NOMO-1 treated with dmso at 0.1 percent for 144 hours (cell line): ENCODE measurements around the gene CHSY3.

ENCODE experiments used
- DNase-seq: peaks from one replicate; lab custom pipeline; 2025; ENCODE audit not compliant: unreplicated experiment; lab: John Stamatoyannopoulos, UW

Gene CHSY3

DNA sequence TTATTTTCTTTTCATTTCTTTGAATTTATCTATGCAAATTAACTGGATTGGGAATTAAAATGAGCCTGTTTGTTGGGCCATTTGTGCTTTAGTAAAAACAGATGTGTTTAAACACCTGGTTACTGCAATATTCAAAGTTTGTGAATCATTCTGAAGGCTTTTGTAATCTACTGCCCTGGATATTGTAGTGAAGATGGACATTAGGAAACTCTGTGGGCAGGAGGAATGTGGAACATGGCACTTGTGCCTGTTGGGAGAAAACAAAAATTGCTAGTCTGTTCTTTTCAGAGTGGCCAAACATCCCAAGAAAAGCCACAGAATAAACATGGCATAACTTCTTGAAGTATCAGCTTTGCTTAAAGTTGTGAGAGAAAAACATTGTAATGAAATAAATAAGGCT is 40.8 kb downstream of the CHSY3 start:
- no peak for DNase-seq

DNA sequence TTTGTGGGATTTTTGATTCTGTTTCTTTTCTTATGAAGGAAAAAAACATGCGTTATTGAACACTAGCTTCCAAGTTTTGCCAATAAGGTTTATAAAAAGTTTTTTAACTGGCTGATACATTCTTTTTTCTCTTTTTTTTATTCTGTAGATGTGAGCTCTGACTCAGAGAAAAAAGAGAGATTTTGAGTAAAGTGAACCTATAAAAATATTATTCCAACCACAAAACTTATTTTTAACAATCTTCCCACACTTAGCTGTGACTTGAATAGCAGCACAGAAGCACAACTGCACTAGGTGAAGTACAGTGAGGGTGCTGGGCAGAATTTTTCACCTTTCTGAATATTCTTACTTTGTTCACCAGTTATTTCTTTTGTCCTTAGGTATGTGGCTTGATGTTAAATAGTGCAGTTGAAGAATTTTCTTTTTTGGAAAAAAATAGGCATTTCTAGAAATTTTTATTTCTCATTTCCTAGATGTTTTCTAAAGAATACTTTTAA is 41.6 kb downstream of the CHSY3 start:
- no peak for DNase-seq

DNA sequence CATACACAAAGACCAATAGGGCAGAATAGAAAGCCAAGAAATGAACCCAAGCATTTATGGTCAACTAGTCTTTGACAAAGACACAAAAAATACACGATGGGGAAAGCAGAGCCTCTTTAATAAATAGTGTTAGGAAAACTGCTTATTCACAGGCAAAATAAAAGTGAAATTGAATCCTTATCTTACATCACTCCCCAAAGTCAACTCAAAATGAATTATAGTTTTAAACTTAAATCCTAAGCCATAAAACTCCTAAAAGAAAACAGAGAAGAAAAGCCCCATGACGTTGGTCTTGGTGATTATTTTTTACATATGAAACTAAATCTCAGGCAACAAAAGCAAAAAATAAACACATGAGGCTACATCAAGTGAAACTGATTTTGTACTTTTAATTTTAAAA is 46.8 kb downstream of the CHSY3 start:
- no peak for DNase-seq

DNA sequence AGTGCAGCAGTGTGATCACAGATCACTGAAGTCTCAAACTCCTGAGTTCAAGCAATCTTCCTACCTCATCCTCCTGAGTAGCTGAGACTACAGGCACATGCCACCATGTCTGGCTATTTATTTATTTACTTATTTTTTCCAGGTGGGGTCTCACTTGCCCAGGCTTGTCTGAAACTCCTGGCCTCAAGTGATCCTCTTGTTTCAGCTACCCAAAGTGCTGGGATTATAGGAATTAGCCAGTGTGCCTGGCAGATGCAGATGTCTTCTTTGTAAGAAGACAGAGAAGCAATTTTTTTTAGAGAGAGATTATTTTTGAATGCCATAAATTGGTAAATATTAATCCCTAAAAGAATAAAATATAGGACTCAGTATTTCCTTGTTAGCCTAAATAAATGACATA is 54.3 kb downstream of the CHSY3 start:
- DNase-seq, result no peak

DNA sequence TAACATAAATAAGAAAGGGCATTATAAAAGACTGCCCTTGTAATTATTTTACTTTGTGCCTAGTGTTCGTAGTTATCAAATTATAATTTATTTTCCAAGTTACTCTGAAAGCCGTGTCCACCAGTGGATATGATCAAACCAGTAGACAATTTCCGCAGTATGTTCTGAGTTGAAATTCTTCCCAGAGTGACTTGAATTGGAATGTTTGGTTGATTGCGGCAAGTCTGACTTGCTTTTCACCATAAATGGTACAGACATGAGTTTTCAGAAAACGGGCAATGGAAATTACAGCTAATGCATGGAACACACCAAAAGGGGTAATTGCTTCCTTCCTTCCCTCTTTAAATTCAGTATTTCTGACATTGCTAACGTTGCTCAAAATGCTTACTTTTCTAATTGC is 56.6 kb downstream of the CHSY3 start:
- no peak for DNase-seq

DNA sequence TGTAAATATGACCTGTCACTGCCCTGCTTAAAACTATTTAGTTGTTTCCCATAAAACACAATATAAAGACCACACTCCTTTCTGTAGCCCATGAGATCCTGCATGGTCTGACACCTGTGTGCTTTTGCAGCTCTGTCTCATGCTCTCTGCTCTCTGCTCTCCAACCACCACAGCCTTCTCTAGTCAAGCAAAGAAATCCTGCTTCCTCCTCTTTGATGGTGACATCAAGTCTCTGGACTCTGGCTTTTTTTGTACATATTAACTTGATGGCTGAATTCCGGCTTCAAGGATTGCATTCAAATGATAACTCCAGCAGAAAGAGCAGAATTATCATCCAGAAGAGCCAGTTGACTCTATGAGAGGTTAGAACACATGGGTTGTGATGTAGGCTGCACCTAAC is 58.2 kb downstream of the CHSY3 start:
- DNase-seq, result no peak

DNA sequence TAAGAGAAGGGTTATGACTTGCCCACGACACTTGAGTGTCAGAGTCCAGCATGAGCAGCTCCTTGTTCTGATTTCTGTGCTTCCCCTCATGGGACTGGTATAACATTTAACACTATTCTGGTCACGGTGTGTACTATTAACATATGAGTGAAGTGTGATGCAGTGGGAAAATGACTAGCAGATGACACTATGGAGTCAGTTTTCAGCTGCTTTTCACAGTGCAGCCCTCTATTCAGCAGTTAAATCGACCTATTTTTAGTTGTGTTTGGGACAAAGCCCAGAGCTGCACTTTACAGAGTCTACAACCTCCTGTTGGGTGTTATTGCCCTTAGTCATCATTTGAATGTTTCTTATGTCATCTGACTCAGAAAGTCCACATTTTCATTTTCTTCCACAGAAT is 59.1 kb downstream of the CHSY3 start:
- DNase-seq, result no peak

DNA sequence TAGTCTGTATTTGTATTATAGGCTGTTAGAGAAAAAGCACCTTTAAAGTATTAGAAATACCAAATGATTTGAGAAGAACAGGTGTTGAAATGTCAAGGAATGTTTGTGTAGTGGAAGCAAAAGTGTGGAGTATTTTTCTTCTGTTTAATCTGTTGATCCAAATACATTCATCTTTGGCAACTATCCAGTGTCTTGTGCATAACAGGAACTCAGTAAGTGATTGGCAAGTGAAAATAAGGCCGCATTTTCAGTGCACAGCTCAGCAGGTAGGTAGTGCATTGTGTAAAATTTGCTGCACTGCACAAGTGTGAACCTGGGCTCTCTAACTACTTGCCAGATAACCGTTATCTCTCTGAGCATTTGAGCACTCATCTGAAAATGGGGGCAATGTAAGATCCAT is 61.8 kb downstream of the CHSY3 start:
- no peak for DNase-seq

DNA sequence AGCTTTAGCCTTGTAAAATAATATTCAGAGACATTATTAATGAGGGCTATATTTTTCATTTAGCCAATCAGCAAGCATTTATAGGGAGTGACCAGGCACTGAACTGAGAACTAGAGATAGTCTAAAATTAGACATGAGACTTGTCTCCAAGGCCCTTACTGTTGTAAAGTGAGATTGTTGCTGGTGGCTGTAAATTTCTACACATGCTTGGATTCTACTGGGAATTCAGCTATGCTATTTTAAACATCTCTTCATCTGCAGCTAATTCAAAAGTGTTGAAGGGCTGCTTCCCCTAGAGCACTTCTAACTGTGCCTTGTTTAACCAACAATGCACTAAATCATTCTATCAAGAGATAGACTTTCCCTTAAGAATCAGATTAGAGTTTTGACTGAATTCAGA is 67.4 kb downstream of the CHSY3 start:
- no peak for DNase-seq

DNA sequence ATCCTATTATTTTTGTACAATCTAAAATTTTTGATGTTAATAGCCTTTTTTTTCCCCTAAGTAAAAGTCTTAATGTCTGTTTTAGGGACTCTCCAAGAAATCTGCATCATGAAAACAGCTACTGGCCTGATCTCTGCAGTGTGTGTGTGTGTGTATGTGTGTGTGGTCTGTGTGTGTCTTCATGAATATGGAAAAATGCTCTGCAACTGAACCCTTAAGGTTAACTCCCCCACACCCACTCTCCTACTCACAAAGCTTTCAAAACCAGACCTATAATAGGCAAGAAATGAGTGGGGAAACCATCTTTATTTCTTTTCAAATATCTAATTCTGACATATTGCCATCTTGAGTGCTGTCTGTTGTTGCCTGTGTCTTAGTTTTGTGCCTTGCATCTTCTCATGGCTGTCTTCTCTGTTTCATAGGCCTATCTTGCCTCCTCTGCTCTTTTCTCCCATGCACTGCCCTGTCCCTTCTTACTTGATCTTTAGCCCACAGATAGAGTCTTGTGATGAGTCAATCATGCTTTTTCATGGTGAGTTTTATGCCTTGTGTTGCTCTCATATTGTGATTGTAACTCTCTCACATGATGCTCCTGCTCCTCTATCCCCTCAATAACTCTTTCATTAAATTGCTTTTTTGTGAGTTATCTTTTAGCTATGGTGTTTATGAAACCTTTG is 68.3 kb downstream of the CHSY3 start:
- DNase-seq, result no peak

DNA sequence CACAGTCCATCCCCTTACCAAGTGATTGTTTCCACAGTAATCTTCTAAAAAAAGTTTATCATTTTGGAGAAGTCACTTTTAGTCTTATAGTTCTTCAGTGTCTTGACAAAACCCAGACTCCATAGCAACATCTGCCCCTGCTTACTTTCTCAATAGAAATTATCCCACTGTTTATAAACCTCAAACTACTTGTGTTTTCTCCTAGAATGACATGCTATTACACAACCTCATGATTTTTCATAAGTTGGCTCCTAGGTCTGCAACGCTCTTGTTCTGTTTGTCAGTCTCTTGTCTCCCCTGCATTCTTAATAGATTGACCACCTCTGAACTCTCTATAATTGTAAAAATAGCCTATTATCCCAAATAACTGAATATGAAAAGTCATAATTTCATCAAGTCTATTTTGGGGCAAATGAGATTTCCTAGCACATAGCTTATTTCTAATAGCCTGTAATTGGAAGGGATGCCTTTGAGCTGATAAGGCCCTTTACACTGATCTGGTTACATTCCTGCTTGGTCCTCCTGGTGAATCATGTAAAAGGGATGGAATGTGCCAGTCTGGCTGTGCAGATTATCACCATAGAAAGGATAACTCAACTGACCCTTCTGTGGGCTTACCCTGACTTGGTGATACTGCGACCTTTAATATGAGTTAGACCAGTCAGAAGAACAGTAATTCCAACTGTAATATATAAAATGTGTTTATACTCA is 69.6 kb downstream of the CHSY3 start:
- no peak for DNase-seq

DNA sequence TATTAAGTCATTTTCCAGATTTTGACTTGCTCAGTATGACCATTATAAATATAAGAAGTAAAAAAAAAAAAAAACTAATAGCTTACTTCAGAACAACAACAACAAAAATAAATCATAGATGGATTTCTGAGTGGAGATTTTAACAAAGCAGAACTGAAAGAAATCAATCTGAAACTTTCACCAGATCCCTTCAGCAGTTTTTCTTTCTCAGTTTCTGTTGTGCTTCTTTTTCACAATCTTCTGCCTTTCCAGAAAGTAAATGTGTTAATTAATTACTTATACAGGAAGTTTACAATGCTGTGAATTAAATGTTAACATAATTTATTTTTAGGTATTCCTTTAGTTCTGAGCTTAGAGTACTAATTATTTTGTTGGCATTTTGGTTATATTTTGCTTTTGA is 73.5 kb downstream of the CHSY3 start:
- no peak for DNase-seq

DNA sequence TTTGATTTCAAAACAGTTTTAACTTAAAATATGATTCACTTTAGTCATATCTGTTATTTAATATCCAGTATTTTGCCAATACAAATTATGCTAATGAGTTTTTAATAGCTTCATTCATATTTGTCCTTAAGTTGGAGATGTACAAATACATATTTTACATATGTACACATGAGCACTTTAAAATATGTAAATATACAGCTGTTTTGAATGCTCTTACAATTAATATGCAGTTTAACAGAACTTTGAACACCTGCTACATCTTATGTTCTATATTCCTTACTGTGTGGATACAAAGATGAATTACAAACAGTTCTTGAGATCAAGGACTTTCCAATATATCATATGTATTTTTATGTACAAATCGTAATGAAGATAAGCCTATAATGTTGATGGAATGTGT is 74.0 kb downstream of the CHSY3 start:
- no peak for DNase-seq

DNA sequence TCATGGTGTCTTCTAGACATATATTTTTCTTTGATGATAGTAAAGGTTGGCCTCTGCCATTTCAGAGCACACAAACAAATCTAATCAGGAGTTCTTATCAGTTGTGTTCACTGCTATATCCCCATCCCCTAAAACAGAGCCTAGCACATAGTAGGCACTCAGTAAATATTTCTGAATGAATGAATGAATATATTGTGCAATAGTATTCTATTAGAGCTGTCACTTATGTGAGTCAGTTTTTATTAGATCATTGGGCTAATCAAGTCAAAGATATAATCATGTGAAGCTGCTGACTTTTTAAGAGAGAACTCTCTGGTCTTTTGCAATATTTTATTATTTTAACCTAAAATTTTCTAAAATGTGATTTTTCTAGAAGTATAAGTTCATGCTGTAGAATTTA is 84.2 kb downstream of the CHSY3 start:
- no peak for DNase-seq

DNA sequence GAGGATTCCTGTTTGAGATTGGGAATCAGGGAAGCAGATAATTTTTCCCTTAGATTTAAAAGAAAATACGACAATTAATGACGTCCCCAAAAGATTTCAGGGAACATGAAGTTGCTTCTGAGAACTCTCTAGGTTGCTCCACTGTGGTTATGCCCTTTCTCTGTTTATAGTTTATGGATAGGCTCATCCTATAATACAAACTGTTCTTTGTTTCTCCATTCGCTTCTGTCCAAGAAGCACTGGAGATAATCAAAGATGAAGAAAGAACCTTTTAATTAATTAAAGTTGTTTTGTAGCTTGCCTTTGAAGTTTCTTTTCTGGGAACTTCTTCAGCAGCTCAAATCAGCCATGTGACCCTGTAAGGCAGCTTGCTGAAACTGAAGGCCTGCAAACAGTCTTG is 87.5 kb downstream of the CHSY3 start:
- DNase-seq, result no peak

DNA sequence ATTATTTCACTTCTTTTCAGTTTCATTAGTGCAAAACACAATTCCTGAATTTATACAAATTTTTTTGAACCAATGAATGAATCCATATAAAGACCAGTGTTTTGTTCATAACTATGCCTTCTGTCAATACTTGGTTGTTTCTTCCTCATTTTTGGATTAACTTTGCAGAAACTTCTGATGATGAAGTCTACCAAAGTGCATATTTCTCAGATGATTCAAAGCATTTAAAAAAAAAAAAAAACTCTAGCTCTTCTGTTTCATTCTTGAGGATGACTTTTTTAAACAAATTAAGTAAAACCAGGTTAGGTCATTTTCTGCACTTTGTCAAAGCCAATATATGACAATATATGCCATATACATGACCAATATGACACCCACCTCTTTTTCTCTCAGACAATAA is 92.6 kb downstream of the CHSY3 start:
- no peak for DNase-seq

DNA sequence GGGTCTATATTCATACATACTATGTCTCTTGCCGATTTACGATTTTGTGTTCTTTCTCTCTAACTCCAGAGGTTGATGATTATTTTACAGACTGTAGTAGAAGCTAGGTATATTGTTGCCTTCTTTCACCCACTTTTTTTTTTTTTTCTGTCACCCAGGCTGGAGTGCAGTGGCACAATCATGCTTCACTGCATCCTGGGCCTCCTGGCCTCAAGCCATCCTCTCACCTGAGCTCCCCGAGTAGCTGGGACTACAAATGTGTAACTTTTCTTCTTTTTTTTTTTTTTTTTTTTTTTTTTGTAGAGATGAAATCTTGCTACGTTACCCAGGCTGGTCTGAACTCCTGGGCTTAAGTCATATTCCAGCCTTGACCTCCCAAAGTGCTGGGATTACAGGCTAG is 96.2 kb downstream of the CHSY3 start:
- DNase-seq, result no peak

DNA sequence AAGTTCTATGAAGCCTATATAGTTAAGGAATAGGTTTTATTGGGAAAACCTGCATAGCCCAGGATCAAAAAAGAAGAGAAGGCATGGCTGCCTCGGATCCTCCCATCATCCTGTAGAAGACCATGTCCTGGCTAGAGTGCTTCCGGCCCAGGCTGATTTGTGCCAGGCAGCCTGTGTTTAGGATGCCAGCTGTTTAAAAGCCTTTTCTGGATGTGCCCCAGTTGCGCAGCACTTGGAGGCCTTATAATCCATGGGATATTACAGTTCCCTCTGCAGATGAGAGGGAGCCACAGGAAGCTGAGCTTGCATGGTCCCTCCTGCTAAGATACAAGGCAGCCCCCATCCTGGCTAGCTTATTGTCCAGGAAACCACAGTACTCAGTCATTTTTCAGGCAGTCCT is 97.9 kb downstream of the CHSY3 start:
- DNase-seq, result no peak

DNA sequence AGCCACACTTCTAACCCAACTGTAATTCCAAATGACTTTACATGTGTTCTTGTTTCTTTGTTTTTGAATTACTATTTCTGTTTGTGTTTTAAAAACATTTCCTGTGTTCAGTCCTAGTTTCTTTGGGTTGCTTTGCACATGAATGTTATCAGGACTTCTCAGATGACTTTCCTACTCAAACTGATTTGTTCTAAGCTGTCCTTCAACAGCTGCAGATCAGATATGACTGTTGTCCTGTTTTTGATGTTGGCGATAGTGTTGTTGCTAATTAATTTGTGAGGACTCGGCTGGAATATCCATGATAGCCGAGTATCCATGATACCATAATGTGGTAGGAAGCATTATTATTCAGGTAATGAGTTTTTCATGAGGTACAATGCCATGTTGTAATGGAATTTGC is 98.6 kb downstream of the CHSY3 start:
- no peak for DNase-seq

DNA sequence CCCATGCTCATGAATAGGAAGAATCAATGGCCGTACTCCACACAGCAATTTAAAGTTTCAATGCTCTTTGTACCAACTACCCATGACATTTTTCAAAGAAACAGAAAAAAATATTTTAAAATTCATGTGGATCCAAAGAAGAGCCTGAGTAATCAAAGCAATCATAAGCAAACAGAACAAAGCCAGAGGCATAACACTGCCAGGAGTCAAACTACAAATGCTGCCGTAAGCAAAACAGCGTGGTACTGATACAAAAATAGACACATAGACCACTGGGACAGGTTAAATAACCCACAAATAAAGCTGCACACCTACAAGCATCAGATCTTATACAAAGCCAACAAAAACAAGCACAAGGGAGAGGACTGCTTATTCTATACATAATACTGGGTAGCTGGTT is 107.7 kb downstream of the CHSY3 start:
- no peak for DNase-seq

DNA sequence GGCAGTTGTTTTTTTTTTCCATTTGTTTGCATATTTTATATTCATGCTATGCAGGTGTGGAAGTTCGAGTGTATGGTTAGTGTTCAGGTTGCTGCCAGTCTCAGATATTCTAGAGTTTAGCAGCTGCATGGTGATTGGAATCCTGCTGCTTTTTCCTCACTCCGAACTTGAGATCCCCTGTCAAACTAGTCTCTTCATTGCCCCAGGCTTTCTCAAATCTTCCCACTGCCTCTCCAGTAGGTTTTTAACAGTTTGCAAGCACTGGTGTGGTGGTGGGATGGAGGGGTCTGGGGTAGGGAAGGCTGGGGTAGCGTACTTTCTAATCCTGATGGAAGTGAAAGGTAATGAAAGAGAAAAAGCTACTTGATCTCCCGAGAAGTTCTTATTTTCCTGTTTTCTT is 112.9 kb downstream of the CHSY3 start:
- no peak for DNase-seq

DNA sequence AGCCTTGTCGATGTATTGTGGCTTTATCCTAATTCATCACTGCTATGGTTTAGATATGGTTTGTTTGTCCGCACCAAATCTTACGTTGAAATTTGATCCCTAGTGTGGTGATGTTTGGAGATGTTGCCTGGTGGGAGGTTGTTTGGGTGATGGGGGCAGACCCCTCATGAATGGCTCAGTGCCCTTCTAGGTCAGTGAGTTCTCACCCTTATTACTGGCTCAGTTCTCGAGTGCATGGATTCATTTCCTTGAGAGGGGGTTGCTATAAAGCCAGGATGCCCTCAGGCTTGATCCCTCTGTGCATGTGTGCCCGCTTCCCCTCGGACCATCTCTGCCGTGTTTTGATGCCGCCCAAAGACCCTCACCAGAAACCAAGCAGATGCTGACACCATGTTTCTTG is 114.4 kb downstream of the CHSY3 start:
- DNase-seq, result no peak

DNA sequence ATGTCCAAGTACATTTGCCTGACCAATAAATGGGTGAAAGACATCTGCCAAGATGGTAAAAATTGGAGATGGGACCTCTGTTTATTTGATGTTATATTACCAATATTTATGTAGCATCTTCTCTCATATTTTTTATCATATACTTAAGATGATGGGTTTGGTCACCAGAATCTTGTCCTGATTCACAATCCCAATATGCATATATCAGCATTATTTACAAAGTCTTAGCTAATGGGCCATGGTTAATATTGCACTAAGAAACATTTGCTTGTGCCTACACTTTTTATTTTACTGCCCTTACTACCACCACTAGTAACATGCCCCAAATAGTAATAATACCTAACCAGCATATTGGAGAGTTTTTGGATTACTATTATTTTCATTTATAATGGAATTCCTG is 116.7 kb downstream of the CHSY3 start:
- no peak for DNase-seq
